ENCODE results near the gene TNPO2. TPM values are rescaled to one million over a fixed set of nuclear protein-coding genes. Genes with fewer than 3 reads are reported as not detected.
A peak's percentile ranks its signal among the peaks of the same experiment; 100 is the strongest.

The TNPO2 gene
- total and polyA plus RNA-seq, 2 of the 13 experiments (the other 11 are each of a cell fraction or from before 2014, with no cell fraction given), result 31.7 to 61.0 TPM

GRCh38 chr19:12666265-12667048 is 57.3 kb downstream of the TNPO2 start, which contains the start of the genes MAN2B1 and WDR83 (continued):
- TF ChIP-seq NFE2L1 (CRISPR knock-in tag; IDR thresholded peaks at IDR 0.05; ENCODE audit: borderline replicate concordance) (no peak), REL (CRISPR knock-in tag; conservative IDR thresholded peaks at IDR 0.05) (no peak), FOXK2 (IDR thresholded peaks at IDR 0.05) (no peak), HHEX (CRISPR knock-in tag; IDR thresholded peaks at IDR 0.05) (no peak), ELK4 (CRISPR knock-in tag; IDR thresholded peaks at IDR 0.05; ENCODE audit: borderline replicate concordance) (no peak), TFDP1 (CRISPR knock-in tag; IDR thresholded peaks at IDR 0.05; ENCODE audit: borderline replicate concordance) (no peak; the same call in 1 of the 2 replicates), TEF (CRISPR knock-in tag; IDR thresholded peaks at IDR 0.05) (no peak), ZBTB14 (CRISPR knock-in tag; IDR thresholded peaks at IDR 0.05) (0 out of 2 replicates have a peak, but pooled peaks have one; percentile 23), MTA3 (CRISPR knock-in tag; IDR thresholded peaks at IDR 0.05) (no peak), ZKSCAN8 (CRISPR knock-in tag; IDR thresholded peaks at IDR 0.05; ENCODE audit: borderline replicate concordance) (no peak), ZNF614 (CRISPR knock-in tag; IDR thresholded peaks at IDR 0.05; ENCODE audit: borderline replicate concordance) (no peak), PPARG (CRISPR knock-in tag; conservative IDR thresholded peaks at IDR 0.05) (no peak), TBX2 (CRISPR knock-in tag; IDR thresholded peaks at IDR 0.05; ENCODE audit: borderline replicate concordance) (no peak), ZFAT (CRISPR knock-in tag; conservative IDR thresholded peaks at IDR 0.05) (no peak), GPBP1L1 (CRISPR knock-in tag; IDR thresholded peaks at IDR 0.05) (no peak), XBP1 (CRISPR knock-in tag; IDR thresholded peaks at IDR 0.05) (no peak), ZFP82 (CRISPR knock-in tag; IDR thresholded peaks at IDR 0.05; ENCODE audit: borderline replicate concordance) (no peak), ZGPAT (CRISPR knock-in tag; IDR thresholded peaks at IDR 0.05) (peak; percentile 59; the same call in 1 of the 2 replicates), GTF3A (CRISPR knock-in tag; conservative IDR thresholded peaks at IDR 0.05) (no peak), ZNF383 (CRISPR knock-in tag; IDR thresholded peaks at IDR 0.05; ENCODE audit: borderline replicate concordance) (no peak), ZNF784 (CRISPR knock-in tag; IDR thresholded peaks at IDR 0.05; ENCODE audit: borderline replicate concordance) (peak; percentile 23; the same call in 1 of the 2 replicates), CBFB (CRISPR knock-in tag; IDR thresholded peaks at IDR 0.05) (no peak)
